Amygdala (tissue), 56 donors: ENCODE measurements around the gene PYGO2.
A peak's percentile ranks its signal among the peaks of the same experiment; 100 is the strongest.

Experiments
- DNase-seq, 56 donors: peaks; one replicate each; lab custom pipeline; 2025; lab: John Stamatoyannopoulos, UW

Gene PYGO2

DNA sequence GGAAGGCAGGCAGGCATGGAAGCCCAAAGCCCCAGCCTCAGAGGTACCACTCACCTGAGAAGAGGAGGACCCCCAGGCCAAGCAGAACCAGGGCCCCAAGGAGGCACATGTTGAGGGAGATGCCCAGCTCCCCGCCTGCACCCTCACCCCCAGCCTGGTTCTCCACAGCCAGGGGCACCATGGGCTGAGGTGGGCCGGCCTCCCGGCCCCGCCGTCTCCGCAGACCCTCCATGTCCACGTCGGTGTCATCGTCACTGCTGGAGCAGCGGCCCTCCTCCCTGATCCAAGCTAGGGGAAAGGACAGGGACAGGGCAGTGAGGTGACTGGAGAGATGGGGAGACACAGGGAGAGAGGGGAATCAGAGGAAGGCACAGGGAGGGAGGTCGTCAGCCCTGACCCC, 13.5 kb downstream of the PYGO2 start:
- no peak for DNase-seq

DNA sequence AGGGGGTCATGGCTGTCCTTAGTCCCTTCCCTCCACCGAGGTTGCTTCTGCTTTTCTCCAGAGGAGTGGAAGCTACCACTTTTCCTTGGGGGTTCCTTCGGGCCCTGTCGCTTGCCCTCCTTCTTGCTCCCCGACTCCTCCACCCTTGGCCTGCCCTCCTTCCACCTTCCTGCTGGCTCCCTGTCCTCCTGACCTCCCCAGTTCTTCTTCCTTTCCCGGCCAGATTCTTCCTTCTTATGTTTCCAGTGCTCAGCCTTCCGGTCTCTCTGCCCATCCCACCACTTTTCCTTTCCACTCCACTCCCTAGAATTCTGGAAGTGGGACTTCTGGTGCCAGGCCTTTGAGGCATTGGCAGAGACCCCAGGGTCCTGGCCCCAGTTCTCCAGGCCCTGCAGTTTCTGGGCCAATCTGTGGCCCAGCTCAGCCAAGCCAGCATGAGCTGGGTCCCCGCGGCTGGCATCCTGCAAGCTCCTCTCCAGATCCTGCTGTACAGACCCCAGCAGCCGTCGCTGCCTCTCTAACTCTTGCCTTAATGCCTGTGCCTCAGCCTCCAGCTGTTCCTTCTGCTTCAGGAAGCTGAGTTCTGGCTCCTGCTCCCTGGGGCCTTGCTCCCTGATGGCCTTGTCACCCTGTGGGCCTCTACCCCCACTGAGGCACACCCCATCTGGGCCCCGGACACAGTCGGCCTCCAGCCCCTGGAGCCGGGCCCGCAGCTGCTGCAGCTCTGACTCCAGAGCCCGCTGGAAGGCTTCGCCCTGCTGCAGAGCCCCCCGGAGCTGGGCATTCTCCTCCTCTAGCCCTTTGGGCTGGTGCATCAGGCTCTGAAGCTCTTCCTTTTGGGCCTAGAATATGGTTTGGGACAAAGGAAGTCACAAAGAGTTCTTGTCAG, 15.4 kb downstream of the PYGO2 start:
- peak in 21 of 56 donors; percentile 9 to 69 (median 37) for DNase-seq

DNA sequence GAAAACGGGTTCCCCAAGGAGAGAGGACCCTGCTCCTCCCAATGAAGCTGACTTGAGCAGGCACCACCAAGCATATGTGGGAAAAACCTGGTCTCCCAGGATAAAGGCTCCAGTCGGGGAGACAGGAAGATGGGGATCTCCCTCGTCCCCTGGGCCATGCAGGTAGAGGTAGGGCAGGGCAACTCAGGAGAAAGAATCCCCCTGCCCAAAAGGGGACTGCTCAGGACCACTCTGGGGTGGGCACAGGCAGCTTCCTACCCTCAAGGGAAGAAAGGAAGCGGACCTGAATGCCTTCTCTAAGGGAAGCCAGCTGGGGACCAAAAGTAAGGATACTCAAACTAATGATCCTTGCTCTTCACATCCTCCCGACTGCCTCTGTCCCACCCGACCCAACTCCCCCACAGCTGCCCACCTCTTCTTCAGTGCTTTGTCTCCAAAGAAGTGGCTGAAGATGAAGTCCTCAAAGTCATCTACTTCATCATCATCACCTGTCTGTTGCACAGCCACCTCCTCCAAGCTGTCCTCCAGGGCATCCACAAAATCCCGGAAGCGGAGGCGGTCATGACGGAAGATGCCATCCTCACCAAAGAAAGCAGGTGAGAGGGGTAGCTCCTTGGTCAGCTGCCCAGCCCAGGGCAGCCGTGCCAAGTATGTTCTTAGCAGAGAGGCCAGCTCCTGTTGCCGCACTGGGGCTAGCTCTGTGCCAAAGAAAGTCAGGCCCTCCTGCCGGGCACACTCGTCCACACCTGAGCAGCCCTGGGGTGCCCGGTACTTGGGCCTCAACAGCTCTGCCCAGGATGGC, 16.2 kb downstream of the PYGO2 start:
- DNase-seq: no peak

DNA sequence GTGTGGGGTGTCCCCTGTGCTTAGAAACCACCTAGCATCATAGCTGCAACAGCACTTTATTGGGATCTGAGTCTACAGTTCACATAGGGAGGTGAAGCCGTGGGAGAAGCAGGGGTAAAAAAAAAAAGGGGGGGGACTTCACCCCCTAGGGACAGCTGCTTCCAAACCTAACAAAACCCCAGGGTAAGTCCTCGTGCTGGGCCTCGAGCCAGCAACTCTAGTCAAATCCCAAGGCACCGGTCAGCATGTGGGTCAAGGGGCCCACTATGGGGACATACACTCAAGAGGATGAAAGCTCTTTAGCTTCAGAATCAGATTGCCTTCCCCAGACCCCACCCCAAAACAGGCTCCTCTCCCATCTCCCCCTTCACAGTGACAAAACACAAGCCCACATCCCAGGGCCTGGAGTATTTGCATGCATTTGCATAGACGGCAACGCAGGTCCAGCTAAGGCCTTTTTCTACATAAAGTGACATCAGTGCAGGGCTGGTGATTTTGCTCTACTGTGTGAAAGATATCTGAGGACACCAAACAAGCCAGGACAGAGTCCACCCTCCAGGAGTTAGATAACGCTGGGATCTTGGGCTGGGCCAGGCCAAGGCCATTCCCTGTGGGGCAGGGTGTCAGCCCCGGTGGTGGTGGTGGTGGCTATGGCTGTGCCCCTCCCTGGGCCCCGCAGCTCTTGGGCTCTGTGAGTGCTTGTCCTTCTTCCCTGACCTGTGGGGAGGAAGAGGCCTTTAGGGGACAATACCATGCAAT, 17.0 kb downstream of the PYGO2 start:
- DNase-seq: no peak

DNA sequence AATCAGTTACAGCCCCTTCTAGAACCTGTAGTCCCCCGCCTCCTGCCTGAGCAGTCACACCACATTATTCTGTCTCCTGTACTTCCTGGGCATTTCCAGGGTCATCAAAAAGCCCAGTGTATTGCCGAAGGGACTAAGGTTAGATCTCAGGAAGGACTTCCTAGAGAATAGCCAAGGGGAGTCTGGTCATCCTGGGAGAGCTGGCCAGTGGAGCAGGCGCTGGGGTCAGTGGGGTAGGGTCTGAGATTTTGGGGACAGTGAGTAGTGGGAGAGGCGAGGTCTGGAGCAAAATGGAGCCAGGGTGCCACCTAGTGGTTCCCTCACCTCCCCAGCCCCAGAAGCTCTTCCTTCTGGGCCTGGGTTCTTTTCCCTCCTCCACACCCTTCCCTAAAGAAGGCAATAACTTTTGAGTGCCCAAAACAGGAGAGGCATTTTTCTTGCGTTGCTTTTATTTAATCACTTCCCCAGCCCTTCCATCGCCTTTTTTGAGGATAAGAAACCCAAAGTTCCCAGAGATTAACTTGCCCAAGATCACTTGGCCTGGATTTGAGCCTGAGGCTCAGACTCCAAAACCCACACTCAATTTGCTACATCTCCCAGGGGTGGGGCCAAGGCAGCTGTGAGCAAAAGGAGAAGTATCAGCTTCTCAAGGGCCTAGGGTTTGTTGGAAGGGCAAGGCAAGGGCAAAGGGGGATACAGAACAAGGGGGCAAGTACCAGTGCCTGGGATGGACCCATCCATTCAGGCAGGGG, 17.8 kb downstream of the PYGO2 start:
- peak in 7 of 56 donors; percentile 7 to 36 (median 17) for DNase-seq

DNA sequence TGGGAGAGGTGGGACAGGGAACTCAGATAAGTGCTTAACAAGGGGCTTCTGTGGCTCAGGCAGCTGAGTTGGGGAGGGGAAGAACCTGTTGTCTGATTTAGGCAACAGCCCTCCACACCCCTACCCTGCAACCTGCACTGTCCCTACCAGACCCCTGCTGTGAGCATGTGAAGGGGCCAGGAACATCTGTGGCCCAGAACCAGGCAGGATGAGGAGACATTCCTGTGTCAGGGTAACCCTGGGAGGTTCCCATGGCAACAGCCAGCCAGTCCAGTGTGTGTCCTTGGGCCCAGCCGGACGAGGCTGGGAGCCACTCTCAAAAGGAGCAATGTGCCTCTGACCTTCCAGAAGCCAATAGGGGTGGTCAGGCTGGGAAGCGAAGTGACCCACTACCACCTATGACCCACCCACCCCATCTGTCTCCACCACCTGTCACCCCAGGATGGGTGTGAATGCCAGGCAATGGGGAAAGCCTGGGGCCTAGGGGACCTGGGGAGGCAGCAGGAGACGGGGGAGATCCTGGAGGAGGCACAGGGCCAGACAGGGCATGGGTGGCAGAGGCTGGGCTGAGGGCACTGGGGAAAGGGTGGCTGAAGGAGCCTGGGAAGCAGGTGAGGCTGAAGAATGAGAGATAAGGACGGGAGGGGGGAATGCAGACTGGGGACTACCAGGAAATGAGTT, 20.1 kb downstream of the PYGO2 start:
- DNase-seq: peak in 12 of 56 donors; percentile 11 to 31 (median 20)

DNA sequence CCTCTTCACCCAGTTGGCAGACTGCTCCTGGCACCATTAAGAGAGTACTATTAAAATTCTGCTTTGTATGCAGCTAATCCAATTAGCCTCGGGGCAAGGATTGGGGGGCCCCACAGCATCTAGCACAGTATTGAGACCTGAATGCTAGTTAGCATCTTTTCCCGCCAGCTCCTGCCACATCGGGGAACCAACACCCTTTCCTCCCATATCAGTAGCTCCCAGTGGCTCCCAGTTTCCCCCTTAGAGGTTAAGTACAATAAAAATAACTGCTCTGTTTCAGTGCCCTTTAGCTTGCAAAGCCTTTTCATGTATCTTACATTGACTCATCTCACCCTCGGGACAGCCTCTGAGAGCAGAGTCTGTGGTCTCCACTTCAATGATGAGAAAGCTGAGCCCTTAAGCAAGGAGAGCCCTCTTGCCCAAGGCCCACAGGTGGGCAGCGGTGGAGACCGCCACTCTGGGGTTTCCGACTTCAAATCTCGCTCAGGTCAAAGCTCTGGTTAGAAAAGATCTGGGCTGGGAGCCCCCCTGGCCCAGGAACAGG, 20.9 kb downstream of the PYGO2 start:
- peak in 5 of 56 donors; percentile 13 to 36 (median 23) for DNase-seq

DNA sequence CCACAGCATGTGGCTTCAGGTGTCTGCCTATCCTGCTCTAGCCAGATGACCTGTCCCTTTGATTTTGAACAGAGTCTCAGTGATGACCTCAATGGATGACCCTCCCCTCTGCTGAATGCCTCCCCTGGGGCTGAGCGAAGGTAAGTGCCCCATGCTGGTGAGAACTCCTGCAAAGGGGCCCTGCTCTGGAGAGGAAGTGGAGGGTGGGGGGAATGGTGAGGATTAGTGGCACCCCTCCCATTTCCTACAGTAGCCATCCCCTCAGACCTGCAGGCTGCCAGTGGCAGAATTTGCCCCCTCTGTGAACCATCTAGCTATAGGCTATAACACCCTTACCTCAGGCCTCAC, 21.4 kb downstream of the PYGO2 start:
- no peak for DNase-seq

DNA sequence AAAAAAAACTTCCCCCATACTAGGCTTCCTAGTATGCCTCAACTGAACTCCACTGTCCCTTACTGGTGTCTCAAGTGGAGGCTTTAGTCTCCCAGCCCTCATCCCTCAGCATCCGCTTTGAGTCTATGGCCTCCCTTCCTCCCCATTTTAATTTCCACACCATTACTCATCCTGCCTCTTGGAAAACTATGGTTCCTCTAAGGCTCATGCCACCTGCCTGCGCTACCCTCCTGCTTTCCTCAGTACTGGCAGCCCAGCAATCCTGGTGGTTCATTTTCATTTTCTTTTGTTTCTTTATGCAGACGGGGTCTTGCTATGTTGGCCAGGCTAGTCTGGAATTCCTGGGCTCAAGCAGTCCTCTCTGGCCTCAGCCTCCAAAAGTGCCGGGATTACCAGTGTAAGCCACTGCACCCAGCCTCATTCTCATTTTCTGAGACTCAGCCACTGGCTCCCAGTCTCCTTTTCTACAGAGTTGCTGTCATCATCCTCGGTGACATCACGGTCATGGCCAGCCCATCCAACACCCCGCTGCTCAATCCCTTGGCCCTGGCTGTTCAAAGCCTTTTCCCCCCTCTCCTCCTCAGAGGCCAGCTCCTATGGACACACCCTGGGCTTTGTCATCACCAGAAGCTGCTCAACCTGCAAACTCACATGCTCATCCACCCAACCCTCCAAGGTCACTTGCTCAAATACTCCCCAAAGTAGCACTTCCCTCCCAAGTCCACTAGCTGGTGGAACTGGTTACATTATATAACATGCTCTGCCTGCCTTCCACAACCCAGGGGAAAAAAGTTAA, 22.8 kb downstream of the PYGO2 start:
- DNase-seq: no peak

DNA sequence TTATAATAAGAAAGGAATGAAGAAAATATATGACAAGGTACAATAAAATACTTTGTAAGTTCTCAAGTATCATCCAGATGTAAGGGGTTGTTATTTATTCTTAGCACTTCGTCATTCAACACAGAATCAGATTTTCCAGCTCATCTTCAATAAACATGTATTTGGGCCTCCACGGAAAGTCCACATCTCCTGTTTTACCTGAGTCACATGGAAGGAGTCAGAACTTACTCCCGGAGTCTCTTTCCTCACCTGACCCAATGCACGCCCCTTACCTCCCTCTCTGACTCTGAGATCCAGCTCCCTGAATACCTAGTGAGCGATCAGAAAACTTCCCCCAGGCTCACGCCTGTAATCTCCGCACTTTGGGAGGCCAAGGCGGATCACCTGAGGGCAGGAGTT, 23.6 kb downstream of the PYGO2 start:
- no peak for DNase-seq

DNA sequence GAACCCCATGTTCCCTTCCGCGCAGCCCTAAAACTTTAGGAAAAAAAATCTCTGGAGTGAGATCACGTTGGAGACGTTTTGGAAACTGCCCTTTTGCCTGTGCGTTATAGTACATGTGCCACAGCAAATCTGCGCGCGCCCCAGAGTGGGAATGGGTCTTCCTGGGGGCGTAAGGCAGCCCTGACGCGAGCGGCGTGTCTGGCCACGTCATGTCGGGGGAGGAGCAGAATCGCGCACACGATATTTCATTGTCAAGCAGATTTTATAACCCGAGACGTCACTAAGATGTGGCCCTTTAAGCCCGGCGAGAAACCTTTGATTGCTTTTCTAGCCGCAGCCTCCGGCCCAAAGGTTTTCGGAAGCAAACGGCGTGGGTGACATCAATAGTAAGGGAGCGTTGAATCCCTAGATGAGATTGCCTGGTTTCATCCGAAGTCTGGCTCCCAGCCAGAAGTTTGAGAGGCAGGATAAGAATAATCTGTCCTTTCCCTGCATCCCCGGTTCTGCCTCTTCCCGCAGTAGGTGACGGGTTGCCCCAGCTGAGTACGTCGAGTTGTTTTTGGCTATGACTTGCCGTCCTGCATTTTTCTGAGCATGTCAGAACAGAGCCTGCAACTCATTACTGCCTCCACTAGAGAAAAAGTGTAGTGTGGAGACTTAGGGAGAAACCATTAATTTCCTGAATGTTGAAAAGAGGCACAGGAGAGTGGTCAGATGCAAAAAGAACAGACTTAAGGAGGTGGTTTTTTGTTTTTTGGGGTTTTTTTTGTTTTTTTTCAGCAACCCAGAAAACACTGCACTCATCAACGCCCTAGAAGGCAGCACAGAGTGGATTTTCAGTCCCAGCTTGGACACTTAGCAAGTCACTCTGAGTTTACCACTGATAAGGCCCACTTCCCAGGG, 24.2 kb downstream of the PYGO2 start:
- DNase-seq: peak in 55 of 56 donors; percentile 59 to 99 (median 93)

DNA sequence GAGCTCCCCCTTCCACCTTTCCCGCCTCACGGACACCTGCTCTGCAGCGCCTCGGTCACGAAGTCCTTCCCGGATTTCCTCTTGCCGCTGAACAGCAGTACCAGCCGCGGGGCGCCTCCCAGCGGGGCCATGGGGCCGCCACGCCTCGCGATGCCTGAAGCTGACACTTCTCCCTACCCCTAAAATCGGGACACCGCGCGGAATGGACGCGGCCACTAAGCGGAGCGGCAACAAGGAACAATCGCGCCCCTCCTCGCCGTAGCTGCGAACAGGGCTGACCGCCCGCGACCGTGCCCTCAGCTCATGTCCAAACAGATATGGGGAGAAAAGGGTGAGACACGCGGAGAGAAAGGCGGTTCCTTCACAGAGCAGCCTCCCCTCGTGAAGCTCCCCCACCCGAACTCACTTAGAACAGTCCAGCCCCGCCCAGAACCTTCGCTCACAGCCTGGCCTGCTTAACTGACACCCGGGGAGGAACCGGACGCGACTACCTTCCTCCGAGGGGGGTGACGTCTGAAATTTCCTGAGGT, 25.0 kb downstream of the PYGO2 start, which contains the start of gene PMVK:
Gene PMVK, minus strand, starts transcription at position 165 of the 530 bp plus-strand sequence. Its CDS starts 34 bp downstream, at position 131.
- DNase-seq: peak; percentile 75 to 99 (median 95)

DNA sequence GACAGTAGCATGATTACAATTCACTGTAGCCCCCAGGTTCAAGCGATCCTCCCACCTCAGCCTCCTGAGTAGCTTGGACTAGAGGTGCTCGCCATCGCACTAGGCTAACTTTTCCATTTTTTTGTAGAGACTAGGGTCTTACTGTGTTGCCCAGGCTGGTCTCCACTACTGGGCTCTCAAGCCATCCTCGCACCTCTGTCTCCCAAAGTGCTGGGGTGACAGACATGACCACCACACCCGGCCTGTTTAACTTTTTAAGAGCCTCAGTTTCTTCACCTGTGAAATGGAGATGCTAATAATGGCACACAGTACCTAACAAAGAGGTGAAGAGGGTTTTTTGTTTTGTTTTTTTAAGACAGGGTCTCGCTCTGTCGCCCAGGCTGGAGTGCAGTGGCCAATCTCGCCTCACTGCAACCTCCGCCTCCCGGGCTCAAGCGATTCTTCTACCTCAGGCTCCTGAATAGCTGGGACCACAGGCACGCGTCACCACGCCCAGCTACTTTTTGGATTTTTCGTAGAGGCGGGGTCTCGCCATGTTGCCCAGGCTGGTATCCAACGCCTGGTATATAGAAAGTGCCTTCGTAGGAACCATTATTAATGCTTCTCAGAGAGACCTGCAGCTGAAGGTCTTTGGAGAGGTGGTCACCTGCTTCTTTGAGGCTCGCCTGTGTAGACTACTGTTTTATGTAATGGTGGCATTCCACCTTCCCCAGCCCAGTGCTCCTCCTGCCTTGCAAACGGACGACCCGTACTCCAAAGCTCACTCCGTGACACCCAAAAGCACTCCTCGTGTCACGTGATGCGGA, 25.6 kb downstream of the PYGO2 start:
- DNase-seq: no peak

DNA sequence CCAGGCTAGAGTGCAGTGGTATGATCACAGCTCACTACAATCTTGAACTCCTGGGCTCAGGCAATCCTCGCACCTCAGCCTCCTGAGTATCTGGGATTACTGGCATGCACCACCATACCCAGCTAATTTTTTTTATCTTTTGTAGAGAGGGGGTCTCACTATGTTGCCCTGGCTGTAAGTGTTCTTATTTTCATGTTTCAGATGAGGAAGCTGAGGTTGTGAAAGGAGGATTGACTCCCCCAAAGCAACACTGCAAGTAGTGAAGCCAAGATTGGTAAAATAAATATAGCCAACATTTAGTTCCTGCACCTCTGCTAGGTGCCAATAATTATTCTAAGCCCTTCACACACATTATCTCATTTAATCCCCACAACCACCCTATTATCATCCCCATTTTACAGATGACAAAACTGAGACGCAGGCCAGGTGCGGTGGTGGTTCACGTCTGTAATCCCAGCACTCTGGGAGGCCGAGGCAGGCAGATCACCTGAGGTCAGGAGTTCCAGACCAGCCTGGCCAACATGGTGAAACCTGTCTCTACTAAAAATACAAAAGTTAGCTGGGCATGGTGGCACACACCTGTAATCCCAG, 27.1 kb downstream of the PYGO2 start:
- no peak for DNase-seq

DNA sequence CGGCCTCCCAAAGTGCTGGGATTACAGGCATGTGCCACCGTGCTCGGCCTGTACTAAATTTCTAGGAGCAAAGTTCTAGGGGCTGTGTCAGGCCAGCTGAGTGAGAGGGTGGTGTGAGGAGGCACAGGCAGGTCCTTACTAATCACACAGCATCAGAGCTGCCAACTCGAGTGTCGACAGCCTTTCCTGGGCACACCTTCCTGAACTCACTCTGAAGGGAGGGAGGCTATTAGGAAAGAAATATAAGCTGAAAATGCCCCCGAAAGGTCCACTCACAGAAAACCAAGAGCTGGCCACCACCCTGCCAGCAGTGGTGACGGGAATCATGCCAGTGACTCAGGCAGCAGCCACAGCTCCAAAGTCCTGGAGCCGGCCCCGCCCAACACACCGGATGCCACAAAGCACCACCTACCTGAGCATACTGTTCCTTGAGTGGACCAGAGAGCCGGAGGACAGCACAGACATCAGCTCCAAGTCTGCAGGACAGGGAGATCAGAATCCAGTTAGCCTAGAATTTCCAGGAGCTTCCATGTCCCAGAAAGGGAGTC, 29.6 kb downstream of the PYGO2 start:
- no peak for DNase-seq
